WTC11 (cell line): ENCODE measurements around the gene FRMD5. TPM values are rescaled to one million over a fixed set of nuclear protein-coding genes. Genes with fewer than 3 reads are reported as not detected.

ENCODE experiments used
- ATAC-seq: fragments of 200-7000 bp; cut with Tn5 transposase; 2 replicates; pipeline ENCODE4 v1.10.0; 2021; ENCODE audit warnings: mild to moderate bottlenecking, moderate library complexity
- CTCF ChIA-PET: fragments of 300-600 bp; sonication (Branson Sonifier 250); formaldehyde crosslinking; loops from one replicate; lab custom pipeline; 2021; ENCODE audit warnings: antibody characterized with exemption; lab: Charles Lee
- POLR2A ChIA-PET: fragments of 350-600 bp; sonication (Branson Sonifier 250); formaldehyde crosslinking; loops from one replicate; lab custom pipeline; 2021; ENCODE audit warnings: antibody characterized with exemption; lab: Charles Lee
- DNase-seq: peaks from one replicate; pipeline ENCODE4 v3.0.0; 2021; ENCODE audit warnings: low spot score
- H3K27ac Mint-ChIP-seq: 2 replicates; pipeline ENCODE4 v1.8.0; 2021; ENCODE audit warnings: mixed read lengths
- H3K27me3 Mint-ChIP-seq: 2 replicates; pipeline ENCODE4 v1.8.0; 2021; ENCODE audit warnings: low read depth, mild to moderate bottlenecking, moderate library complexity, mixed read lengths
- H3K36me3 Mint-ChIP-seq: 2 replicates; pipeline ENCODE4 v1.8.0; 2021; ENCODE audit warnings: mixed read lengths
- H3K4me1 Mint-ChIP-seq: 2 replicates; pipeline ENCODE4 v1.8.0; 2022; ENCODE audit warnings: mixed read lengths
- H3K4me3 Mint-ChIP-seq: 2 replicates; pipeline ENCODE4 v1.8.0; 2021; ENCODE audit warnings: mild to moderate bottlenecking, moderate library complexity, mixed read lengths
- H3K9me3 Mint-ChIP-seq: 2 replicates; pipeline ENCODE4 v1.8.0; 2021; ENCODE audit warnings: mixed read lengths
- E2F5 ChIP-seq: sonication (generic); formaldehyde crosslinking; IDR thresholded peaks from 2 replicates; pipeline ENCODE4 v1.8.1; 2022; ENCODE audit warnings: mild to moderate bottlenecking, moderate library complexity, missing genetic modification reagents
- FOXP4 ChIP-seq: sonication (generic); formaldehyde crosslinking; IDR thresholded peaks from 2 replicates; pipeline ENCODE4 v1.8.0; 2022; ENCODE audit warnings: mild to moderate bottlenecking, missing genetic modification reagents
- GRHL2 ChIP-seq: fragments of 250-450 bp; sonication (Bioruptor Pico); IDR thresholded peaks from 2 replicates; pipeline ENCODE4 v1.8.0; 2022; ENCODE audit warnings: mild to moderate bottlenecking, moderate library complexity; ENCODE audit not compliant: insufficient replicate concordance, severe bottlenecking
- NFE2L1 ChIP-seq: sonication (generic); formaldehyde crosslinking; IDR thresholded peaks from 2 replicates; pipeline ENCODE4 v1.8.1; 2023; ENCODE audit warnings: missing genetic modification reagents
- NR2C2 ChIP-seq: sonication (generic); formaldehyde crosslinking; IDR thresholded peaks from 2 replicates; pipeline ENCODE4 v1.8.0; 2022; ENCODE audit warnings: mild to moderate bottlenecking, missing genetic modification reagents
- SMAD4 ChIP-seq: sonication (generic); formaldehyde crosslinking; IDR thresholded peaks from 2 replicates; pipeline ENCODE4 v1.8.0; 2022; ENCODE audit warnings: mild to moderate bottlenecking, missing genetic modification reagents
- TEAD4 ChIP-seq: sonication (generic); formaldehyde crosslinking; IDR thresholded peaks from 2 replicates; pipeline ENCODE4 v1.8.0; 2022; ENCODE audit warnings: mild to moderate bottlenecking, missing genetic modification reagents
- TP53 ChIP-seq: sonication (generic); formaldehyde crosslinking; IDR thresholded peaks from 2 replicates; pipeline ENCODE4 v1.8.1; 2023; ENCODE audit warnings: mild to moderate bottlenecking, missing genetic modification reagents
- ZNF425 ChIP-seq: fragments of 250-450 bp; sonication (Bioruptor Pico); conservative IDR thresholded peaks from 2 replicates; pipeline ENCODE4 v1.9.0; 2021; ENCODE audit warnings: mild to moderate bottlenecking
- total RNA-seq: library from RNA; stranded (reverse); gene quantifications from 3 replicates; pipeline ENCODE4 v1.2.3, GENCODE V29; 2021
- TF ChIP-seq, protein P1 (sequence below): sonication (generic); formaldehyde crosslinking; IDR thresholded peaks from 2 replicates; pipeline ENCODE4 v1.8.1; 2022; ENCODE audit warnings: missing genetic modification reagents, borderline replicate concordance
- TF ChIP-seq, protein P2 (sequence below): sonication (generic); formaldehyde crosslinking; IDR thresholded peaks from 2 replicates; pipeline ENCODE4 v1.8.1; 2023; ENCODE audit warnings: mild to moderate bottlenecking, missing genetic modification reagents

FRMD5 gene
- total RNA-seq, 1 experiment from 2014 or later, result 14.1 TPM

GRCh38 chr15:43824302-43825246, 370.5 kb downstream of the FRMD5 start, which contains the start of gene MFAP1 (continued):
- peak; percentile 96 for TF ChIP-seq E2F5
- no peak for TF ChIP-seq ZNF425
- TF ChIP-seq TEAD4 (CRISPR knock-in tag), result 0 out of 2 replicates have a peak, but pooled peaks have one; percentile 40
- peak; percentile 93 for TF ChIP-seq NFE2L1 (CRISPR knock-in tag)
- TF ChIP-seq, protein P1, sequence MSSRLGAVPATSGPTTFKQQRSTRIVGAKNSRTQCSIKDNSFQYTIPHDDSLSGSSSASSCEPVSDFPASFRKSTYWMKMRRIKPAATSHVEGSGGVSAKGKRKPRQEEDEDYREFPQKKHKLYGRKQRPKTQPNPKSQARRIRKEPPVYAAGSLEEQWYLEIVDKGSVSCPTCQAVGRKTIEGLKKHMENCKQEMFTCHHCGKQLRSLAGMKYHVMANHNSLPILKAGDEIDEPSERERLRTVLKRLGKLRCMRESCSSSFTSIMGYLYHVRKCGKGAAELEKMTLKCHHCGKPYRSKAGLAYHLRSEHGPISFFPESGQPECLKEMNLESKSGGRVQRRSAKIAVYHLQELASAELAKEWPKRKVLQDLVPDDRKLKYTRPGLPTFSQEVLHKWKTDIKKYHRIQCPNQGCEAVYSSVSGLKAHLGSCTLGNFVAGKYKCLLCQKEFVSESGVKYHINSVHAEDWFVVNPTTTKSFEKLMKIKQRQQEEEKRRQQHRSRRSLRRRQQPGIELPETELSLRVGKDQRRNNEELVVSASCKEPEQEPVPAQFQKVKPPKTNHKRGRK, result no peak
- no peak for TF ChIP-seq NR2C2 (CRISPR knock-in tag)
- TF ChIP-seq GRHL2 (CRISPR knock-in tag), result no peak

GRCh38 chr15:43821505-43821904, 373.6 kb downstream of the FRMD5 start:
- H3K4me3 Mint-ChIP-seq, result no peak overlapping the region
- ChIA-PET CTCF (no interaction called here), POLR2A (interaction anchor here (0.7 kb wide), 1 partner anchor 1746 kb away, joined by 4 read pairs; no protein-coding TSS in a partner anchor)
- H3K27ac Mint-ChIP-seq, result no peak overlapping the region
- peaks cover 7% of the 10 kb centered on the region for H3K4me1 Mint-ChIP-seq
- H3K36me3 Mint-ChIP-seq, result peaks cover 37% of the 10 kb centered on the region
- TF ChIP-seq, protein P2, sequence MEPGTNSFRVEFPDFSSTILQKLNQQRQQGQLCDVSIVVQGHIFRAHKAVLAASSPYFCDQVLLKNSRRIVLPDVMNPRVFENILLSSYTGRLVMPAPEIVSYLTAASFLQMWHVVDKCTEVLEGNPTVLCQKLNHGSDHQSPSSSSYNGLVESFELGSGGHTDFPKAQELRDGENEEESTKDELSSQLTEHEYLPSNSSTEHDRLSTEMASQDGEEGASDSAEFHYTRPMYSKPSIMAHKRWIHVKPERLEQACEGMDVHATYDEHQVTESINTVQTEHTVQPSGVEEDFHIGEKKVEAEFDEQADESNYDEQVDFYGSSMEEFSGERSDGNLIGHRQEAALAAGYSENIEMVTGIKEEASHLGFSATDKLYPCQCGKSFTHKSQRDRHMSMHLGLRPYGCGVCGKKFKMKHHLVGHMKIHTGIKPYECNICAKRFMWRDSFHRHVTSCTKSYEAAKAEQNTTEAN (CRISPR knock-in tag), result no peak
- no peak for TF ChIP-seq FOXP4 (CRISPR knock-in tag)
- TF ChIP-seq SMAD4 (CRISPR knock-in tag), result no peak
- no peak for TF ChIP-seq TP53 (CRISPR knock-in tag)
- TF ChIP-seq, all 79 proteins: peak for 0
- no peak for DNase-seq
- Mint-ChIP-seq H3K9me3 (peaks cover 6% of the 10 kb centered on the region), H3K27me3 (peaks cover 22% of the 10 kb centered on the region)
- ATAC-seq, result no peak

Other genes with a start within 250 kb of the FRMD5 start
- gene GOLM2, start 93.4 kb upstream of the FRMD5 start, total RNA-seq, result 33.9 to 44.5 TPM (median 37.7 TPM) in 3 replicates
- 56.8 to 65.2 TPM (median 61.8 TPM) in 3 replicates for gene CTDSPL2, start 232.4 kb upstream of the FRMD5 start, total RNA-seq